Activated CD4-positive, alpha-beta T cell treated with anti-CD3 and anti-CD28 coated beads, Interleukin-2, Interleukin-6, amounts not matched to agents 100 ng/mL and 50 ng/mL, durations not matched to agents 16 hours and 8 hours (primary cell): ENCODE results near the gene UBXN1.
"Not testable (repeated sequence)": the region's sequence is repeated elsewhere in the genome, so short reads cannot be mapped to it uniquely, and the experiment has no call there.

Source experiments
- DNase-seq: peaks from one replicate; pipeline ENCODE4 v3.0.0-alpha.2; 2020

Gene UBXN1

DNA sequence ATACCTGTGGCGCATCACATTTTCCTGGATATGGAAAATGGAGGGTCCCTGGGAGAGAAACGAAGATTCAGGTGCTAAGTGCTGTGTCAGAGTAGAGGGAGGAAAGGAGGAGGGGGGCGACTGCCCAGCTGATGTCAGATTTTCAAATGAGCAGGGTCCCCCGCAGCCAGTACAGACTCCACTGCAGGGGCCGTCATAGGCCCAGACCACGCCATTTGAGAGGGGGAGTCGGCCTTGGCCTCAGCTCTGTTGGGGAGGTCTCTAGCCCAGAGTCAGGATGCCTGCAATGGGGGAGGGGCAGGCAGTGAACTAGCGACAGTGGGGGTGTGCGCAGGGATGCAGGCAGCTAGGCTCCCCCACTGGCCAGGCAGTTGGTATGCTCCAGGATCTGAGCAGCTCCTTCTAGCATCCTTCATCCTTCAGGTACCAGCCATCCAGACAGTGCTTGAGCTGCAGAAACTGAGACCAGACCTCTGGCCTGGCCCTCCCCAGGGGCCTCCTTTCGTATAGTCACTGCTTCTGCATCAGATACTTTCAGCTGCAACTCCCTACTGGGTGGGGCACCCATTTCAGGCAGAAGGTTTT lies 28.5 kb upstream of the UBXN1 start, which contains the start of the genes BSCL2 and GNG3:
Gene BSCL2, minus strand, starts transcription at position 148 of the 585 bp plus-strand sequence. CDS start 229 bp downstream, outside the sequence.
Gene GNG3, plus strand, starts transcription at position 400 of the 585 bp plus-strand sequence. CDS start 620 bp downstream, outside the sequence.
- no peak for DNase-seq

DNA sequence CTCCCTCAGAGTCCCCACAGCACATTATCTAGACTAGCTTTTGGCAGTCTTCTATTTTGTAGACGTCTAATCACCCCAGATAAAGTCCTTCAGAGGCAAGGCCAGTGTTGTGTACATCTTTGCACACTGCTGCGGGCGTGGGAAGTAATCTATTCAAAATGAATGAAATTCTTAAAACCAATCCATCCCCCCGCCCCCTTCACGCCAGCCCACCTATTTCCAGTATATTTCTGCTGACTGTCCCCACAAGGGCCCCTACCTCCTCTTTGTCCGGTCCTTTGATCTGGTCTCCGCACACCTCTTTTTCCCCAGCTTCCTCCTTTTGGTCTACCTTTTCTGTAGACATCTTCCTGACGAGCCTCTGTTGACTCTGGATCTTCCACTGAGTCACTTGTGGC lies 28.0 kb upstream of the UBXN1 start:
- no peak for DNase-seq

DNA sequence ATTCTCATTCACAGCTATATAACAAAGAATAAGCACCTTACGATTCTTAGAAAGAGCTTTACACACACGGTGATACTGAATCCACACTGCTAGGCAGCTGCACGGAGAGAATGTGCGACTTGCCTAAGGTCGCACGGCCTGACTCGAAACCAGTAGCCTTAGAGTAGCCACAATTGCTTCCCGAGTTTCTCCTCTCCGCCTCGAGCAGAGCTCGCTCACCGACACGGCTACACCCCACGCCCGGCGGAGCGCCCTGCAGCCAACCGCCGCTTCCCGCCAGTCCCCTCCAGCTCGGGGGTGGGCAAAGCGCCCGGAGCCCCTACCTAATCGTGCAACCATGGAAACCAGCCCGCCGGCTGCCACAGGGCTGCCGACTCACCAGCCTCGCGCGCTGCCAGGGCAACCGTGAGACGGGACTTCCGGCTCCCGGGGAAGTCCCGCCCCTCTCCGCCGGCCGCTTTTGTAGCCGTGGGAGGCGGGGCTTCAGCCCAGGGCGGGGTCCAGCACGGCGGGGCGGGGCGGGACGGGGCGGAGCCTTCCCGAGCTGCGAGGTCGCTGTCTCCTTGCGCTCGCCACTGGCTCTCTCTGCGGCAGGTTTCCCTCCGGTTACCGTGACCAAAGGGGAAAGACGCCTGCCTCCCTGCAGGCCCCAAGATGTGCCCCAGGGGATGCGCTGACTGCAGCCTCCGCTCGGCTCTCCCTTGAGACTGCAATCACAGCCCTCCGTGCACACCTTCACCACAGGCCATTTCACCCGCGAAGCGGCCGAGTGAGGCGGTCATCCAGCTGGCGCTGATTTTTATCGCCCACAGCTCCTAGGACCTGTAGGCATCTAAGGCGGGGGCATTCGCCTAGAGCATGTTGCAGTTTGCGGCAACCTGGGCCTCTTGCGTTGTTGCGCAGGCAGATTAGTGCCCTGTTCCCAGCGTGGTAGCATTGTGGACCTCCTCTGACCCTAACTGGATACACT lies 27.3 kb upstream of the UBXN1 start:
- peak; percentile 96 for DNase-seq

DNA sequence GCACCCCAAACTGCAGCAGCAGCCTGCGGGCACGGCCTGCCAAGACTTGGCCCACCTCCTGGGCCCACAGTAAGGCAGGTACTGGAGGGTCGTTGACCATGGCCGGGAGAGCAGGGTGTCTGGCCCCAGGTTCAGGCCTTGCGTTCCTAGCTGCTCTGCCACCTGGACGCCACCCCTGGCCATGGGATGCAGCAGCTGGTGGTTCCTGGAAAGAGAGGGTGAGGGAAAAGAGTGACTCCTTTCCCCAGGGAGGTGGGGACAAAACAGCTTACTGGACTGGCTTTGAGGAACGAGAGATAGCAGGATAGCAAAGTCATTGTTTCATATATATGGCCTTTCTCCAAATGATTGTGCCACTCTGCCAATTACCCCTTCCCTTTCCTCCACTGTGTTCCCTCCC lies 26.5 kb upstream of the UBXN1 start:
- DNase-seq, result no peak

DNA sequence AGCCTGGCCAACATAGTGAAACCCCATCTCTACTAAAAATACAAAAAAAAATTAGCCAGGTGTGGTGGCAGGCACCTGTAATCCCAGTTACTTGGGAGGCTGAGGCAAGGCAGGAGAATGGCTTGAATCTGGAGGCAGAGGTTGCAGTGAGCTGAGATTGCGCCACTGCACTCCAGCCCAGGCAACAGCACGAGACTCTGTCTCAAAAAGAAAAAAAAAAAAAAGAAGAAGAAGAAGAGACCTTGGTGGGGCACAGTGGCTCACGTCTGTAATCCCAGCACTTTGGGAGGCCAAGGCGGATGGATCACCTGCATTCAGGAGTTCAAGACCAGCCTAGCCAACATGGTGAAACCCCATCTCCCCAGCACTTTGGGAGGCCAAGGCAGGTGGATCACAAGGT lies 25.0 kb upstream of the UBXN1 start:
- not testable (repeated sequence) for DNase-seq

DNA sequence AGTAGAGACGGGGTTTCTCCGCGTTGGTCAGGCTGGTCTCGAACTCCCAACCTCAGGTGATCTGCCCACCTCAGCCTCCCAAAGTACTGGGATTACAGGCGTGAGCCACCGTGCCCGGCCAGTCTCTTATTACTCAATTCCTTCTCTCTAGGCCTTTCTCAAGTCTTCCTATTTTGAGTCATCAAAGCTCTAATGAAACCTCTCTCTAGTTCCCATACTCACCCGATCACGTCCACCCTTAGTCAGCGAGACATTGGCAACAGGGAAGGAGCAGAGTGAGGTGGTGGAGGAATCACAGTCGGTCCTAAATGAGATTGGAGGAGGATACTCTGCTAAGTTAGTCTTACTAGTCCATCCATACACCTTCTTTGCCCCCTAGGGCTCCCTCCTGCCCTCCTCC lies 23.4 kb upstream of the UBXN1 start:
- peak; percentile 61 for DNase-seq

DNA sequence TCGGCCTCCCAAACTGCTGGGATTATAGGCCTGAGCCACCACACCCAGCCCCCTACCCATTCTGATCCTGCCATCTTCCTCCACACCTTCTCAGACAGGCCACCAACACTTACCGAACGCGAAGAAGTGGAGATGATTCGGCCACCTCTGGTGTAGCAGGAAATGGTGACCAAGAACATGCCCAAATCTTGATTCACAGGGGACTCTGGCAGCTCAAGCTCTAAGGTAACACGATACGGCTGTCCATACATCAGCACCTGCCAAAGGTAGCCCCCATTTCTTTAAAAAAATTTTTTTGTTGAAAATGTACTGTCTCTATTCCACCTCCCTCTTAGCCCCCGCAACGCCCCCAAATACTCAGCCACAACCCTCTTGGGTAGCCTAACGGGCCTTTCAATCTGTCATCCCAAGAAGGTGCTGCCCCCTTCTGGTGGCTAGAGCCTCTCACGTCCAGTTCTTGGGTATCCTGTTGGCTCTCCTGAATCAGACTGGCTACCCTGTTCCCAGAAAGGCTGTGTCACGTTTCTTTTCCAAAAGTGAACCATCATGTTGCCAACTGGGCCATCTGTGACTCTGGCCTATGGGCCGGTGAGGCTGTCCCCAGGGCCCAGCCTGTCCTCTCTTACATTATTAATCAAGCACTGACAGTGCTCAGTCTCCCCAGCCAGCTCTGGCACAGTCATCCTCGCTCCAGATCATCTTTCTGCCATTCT lies 15.7 kb upstream of the UBXN1 start:
- DNase-seq, result peak; percentile 80

DNA sequence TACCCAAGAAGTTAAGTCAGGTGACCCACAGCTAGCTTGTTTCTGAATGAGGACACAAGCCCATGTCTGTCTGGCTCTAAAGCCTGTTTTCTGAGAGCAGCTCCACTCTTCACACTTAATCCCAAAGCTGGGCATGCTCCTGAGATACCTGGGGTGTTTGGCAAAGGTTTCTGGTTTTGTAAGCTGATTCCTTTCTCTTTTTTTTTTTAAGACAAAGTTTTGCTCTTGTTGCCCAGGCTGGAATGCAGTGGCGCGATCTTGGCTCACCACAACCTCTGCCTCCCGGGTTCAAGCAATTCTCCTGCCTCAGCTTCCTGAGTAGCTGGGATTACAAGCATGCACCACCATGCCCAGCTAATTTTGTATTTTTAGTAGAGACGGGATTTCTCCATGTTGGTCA lies 14.8 kb upstream of the UBXN1 start:
- DNase-seq, result not testable (repeated sequence)

DNA sequence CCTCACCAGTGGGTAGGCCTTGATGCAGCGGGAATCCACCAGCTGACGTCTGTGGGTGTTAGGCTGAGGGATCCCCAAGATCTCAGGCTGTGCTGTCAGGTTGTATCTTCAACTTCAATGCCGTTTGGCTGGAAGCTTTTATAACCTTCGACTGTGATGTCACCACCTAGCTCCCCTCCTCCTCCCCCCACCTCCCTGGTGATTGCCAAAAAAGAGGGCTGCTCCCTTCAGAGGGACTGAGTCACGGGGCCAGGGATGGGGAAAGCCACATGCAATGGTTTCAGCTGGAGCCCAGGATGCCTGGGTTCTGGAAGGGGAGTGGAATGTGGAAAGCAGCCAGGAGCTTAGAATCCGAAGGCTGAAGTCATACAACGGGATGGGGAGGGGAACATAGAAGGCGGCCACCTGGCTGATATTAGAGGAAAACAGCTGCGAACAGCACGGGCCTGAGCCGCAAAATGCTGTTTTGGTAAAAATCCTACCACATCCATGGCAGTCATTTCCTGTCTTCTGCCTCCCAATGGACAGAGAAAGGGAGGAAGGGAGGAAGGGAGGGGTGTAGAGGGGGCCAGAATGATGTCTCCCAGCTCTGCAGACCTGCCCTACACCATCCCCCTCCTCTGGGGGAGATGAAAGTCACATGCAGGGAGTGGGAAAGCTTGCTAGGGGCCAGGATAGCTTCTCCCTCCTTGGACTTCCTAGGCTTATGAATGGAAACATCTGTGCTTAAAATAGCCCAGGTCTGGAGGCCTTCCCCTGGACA lies 10.7 kb upstream of the UBXN1 start, which contains the start of gene LRRN4CL:
Gene LRRN4CL, minus strand, starts transcription at position 110 of the 763 bp plus-strand sequence. CDS start 1,022 bp downstream, outside the sequence.
- DNase-seq, result no peak

DNA sequence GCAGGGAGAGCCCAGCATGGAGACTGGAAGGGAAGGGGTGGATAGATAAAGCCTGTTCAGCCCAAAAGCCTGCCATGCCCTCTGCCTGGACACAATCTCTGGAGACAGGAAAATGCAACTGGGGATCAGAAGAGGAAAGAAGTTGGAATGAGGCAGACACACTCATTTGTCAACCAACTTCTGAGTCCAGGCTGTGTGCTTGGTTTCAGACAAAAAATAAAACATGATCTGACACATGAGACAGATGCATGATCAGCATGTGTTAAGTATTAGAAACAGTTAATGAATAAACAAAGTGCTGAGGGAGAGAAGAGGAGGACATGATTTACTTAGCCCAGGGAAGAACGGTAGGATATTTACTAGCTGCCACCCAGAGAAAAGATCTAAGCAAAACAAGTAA lies 9.6 kb upstream of the UBXN1 start:
- DNase-seq, result no peak

DNA sequence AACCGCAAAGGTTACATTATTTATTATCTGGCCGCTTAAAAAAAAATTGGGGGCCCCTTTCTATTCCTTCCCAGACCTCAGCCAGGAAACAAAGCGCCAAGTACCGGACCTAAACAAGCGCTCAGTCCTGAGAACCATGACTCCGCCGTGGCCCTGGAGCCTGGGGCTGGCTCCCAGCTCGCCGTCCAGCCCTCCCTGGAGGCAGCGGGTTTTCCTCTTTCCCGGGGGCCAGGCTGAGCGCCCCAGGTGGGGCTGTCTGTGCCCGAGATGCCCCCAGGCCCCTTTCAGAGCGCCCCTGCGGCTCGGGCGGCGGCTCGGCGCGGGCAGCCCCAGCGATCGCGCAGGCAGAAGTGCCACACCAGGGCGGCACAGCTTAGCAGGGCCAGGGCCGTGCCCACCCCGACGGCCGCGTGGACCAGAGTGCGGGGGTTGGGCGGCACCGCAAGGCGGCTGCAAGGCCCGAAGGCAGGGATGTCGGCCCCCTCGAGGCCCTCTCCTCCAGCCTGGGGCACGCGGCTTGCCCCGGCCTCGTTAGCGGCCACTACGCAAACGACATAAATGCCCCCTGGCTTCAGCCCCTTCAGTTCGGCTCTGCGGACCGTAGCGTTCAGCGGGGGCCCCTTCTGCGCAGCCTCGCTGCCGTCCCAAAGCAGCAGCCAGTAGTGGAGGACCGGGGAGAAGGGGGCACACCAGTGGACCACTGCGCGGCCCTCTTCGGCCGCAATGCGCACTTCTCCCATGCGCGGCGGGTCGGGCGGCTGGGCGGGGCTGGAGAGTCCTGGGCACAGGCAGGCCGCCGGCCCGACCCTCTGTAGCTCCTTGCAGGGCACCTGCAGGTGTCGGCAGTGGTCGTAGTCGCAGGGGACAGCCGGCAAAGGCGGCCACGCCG lies 8.9 kb upstream of the UBXN1 start:
- no peak for DNase-seq

DNA sequence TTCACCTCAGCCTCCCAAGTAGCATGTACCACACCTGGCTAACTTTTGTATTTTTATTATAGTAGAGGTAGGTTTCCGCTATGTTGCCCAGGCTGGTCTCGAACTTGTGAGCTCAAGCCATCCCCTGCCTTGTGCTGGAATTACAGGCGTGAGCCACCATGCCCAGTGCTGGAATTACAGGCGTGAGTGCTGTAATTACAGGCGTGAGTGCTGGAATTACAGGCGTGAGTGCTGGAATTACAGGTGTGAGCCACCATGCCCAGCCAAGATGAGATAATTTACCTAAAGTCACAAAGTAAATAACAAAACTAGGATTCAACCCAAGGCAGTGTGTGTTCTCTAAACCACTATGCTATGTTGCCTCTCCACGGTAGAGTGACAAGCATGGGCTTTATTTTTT lies 3.6 kb upstream of the UBXN1 start:
- no peak for DNase-seq

DNA sequence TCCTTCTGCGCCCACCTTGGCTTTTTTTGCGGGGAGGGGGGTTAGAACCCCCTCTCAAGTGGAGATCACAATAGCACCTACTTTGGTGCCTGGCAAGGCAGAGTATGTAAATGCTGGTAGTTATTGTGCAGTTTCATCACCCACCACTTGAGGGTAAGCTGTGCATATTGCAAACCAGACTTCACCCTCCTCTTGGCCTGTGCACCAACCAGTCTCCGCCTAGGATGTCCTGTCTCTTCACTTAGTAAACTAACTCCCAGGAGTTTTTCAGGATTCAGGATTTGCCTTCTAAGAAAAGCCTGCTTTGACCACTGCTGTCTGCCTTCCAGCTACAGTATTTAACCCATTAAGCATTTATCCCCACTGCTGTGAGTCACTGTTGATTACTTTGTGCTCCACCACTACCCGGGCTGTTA lies 2.0 kb upstream of the UBXN1 start:
- DNase-seq, result peak; percentile 69

DNA sequence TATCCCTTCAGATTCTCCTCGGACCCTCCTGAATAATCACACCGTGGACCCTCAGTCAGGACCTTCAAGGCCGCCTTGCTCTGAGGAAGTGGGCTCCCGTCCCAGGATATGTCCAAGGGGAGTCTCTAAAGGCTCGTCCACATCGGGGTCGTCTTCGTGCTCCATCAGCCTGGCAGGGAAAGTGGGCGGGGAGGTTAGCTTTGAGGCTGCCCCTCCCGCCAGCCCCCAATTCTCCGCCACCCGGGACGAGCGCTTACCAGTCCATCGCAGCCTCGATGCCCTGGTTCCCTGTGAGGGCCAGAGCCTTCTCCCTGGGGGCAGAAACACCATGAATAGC lies 472 bp downstream of the UBXN1 start:
- no peak for DNase-seq

DNA sequence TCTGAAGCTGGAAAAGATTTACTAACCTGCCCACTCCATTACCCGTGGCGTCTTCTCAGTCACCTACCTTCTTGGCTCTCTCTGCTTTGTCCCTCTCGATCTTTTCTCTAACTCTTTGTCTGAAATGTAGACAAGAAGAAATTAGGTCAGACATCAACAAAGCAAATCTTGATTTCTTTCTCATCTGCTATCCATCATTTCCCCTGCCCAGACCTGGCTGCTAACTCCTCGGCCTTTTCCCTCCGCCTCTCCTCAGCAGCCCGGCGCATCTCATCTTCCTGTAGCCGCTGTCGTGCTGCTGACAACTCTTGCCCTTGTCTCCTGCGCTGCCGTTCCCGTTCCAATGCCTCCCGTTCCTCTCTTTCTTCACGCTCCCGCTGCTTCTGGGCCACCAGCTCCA lies 1.2 kb downstream of the UBXN1 start:
- DNase-seq, result no peak

DNA sequence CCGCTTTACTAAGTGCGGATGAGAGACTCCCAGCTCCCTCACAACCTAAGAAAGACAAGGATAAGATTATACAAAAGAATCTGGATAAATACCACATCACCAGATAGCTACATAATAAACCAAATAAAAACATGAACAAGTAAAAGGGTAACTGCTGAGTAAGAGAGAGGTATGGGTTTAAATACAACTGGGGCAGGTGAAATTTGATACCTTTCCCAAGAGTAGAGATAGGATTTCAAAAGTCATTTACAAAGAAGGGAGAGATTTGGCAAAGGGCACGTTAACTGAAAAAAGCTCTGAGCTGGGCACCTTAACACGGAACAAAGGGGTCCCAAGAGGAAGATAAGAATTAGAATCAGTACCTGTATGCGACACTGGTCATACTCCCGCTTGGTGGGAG lies 1.7 kb downstream of the UBXN1 start:
- no peak for DNase-seq

DNA sequence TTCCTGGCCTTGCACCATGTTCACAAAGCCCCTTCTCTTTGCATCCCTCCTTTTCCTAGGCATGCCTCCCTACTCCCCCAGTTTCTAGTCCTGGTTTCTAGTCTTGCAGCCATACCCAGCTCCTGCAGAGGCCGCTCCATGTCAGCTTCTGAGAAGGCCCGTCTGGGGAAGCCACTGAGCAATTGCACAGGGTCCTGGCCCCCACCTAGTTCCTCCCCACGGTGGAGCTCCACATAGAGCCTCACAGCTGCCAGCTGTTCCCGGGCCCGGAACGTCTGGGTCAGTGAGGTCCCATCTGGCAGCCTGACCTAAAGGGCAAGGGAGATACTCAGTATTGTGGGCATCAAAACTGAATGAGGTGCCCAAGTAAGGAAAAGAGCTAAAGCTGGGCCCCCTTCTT lies 2.2 kb downstream of the UBXN1 start:
- DNase-seq, result no peak

DNA sequence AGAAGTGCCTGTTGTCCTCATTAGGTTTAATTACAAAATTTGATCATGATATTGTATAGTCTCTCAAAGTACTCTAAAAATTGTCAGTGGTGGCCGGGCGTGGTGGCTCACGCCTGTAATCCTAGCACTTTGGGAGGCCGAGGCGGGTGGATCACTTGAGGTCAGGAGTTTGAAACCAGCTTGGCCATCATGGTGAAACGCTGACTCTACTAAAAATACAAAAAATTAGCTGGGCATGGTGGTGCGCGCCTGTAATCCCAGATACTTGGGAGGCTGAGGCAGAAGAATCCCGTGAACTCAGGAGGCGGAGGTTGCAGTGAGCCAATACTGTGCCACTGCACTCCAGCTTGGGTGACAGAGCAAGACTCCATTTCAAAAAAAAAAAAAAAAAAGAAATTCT lies 3.5 kb downstream of the UBXN1 start:
- DNase-seq, result not testable (repeated sequence)

DNA sequence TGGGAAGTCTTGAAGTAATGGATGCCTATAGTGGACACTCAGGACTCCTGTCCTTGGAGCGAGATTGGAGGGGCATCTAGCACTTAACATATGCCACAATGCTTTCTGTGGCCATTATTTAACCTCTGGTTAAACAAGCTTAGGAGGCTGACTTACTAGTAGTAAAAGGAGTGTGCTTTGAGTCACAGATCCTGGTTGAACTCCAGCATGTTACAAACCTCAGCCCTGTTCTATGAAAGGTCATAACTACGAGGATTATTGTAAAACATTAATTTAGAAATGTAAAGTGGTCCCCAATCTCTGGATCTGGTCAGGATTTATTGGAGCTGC lies 5.7 kb downstream of the UBXN1 start:
- DNase-seq, result no peak

DNA sequence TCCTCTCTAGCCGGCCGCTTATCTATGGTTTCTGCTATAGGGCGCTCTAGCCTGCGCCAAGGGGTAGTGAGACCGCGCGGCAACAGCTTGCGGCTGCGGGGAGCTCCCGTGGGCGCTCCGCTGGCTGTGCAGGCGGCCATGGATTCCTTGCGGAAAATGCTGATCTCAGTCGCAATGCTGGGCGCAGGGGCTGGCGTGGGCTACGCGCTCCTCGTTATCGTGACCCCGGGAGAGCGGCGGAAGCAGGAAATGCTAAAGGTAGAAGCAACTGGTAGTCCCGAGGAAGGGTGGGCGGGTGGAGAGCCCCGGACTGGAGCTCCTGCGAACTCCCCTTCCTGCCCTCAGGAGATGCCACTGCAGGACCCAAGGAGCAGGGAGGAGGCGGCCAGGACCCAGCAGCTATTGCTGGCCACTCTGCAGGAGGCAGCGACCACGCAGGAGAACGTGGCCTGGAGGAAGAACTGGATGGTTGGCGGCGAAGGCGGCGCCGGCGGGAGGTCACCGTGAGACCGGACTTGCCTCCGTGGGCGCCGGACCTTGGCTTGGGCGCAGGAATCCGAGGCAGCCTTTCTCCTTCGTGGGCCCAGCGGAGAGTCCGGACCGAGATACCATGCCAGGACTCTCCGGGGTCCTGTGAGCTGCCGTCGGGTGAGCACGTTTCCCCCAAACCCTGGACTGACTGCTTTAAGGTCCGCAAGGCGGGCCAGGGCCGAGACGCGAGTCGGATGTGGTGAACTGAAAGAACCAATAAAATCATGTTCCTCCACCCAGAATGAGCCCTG lies 7.1 kb downstream of the UBXN1 start, which contains the start of the genes LBHD1 and UQCC3:
Gene LBHD1, minus strand, starts transcription at position 660 of the 782 bp plus-strand sequence. CDS start 2,236 bp downstream, outside the sequence.
Gene UQCC3, plus strand, starts transcription at position 66 of the 782 bp plus-strand sequence. Its CDS starts 73 bp downstream, at position 139.
- peak; percentile 96 for DNase-seq

DNA sequence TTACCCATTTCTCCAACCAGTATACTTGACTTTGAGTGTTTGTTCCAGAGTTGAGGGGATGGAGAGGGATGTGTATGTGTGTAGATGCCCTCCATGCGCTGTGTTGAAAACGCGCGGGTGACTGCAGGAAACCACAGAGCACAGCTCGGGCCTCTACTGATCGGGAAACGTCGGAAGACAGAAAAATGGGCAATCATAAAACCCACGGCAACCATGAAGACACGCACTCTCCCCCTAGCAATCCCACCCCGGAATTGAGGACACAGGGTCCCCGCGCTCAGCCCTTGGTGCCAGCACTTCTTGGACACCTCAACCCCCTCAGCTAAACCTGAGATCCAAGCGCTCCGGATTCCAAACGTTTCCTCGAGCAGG lies 7.7 kb downstream of the UBXN1 start:
- DNase-seq, result no peak
